Tongue (tissue), 3 donors: ENCODE results near the gene METTL14. TPM values are rescaled to one million over a fixed set of nuclear protein-coding genes. Genes with fewer than 3 reads are reported as not detected.

ENCODE experiments used
- DNase-seq: peaks from one replicate; pipeline ENCODE4 v3.0.0-alpha.2; 2015
- small RNA-seq: library from RNA; depleted of rRNA; stranded (forward); fragments of <200 nt; gene quantifications from one replicate; pipeline ENCODE3, GENCODE V24; 2014; ENCODE audit warnings: low replicate concordance
- total RNA-seq: library from RNA; depleted of rRNA; stranded (reverse); fragments of >200 nt; gene quantifications from one replicate; pipeline ENCODE4 v1.2.3, GENCODE V29; 2014

METTL14 gene
- total RNA-seq, 1 donor from 2014 or later = 61.3 TPM

- no peak for DNase-seq
Observed at GRCh38 chr4:118759481-118759880, 74.3 kb downstream of the METTL14 start.

GRCh38 chr4:118760092-118760491 lies 74.9 kb downstream of the METTL14 start:
- no peak for DNase-seq

GRCh38 chr4:118760493-118760892 lies 75.3 kb downstream of the METTL14 start:
- DNase-seq = no peak

GRCh38 chr4:118761397-118762016 lies 76.3 kb downstream of the METTL14 start:
- no peak for DNase-seq

GRCh38 chr4:118762155-118762554 lies 77.0 kb downstream of the METTL14 start:
- DNase-seq = no peak

- peak; percentile 60 for DNase-seq
Observed at GRCh38 chr4:118762730-118763477, 77.7 kb downstream of the METTL14 start.

Small RNA genes within 50 kb of the gene (small RNA-seq; reads per million reads assigned to genes)
- gene SEPT14P4 = not detected

Other genes with a start within 250 kb of the METTL14 start
- 65.9 TPM for gene SEC24D, start 150.7 kb downstream of the METTL14 start, total RNA-seq
- 111 TPM for gene SYNPO2, start 203.5 kb downstream of the METTL14 start, total RNA-seq